HG03139 (cell line): ENCODE results near the gene RBM43.

Experiments
- ATAC-seq: cut with Tn5 transposase; IDR thresholded peaks from one replicate; pipeline ENCODE4 v1.9.1; 2021; ENCODE audit not compliant: unreplicated experiment

Gene RBM43

GRCh38 chr2:151230627-151231140 is 31.0 kb downstream of the RBM43 start:
- ATAC-seq: no peak

GRCh38 chr2:151228847-151229512 is 32.7 kb downstream of the RBM43 start:
- ATAC-seq: no peak

- ATAC-seq: no peak
These were observed 44.3 kb downstream of the RBM43 start for GRCh38 chr2:151217343-151217742.

- no peak for ATAC-seq
These were observed 54.6 kb downstream of the RBM43 start for GRCh38 chr2:151207100-151207499.

- no peak for ATAC-seq
These were observed 55.2 kb downstream of the RBM43 start for GRCh38 chr2:151206446-151206968.

- no peak for ATAC-seq
These were observed 56.1 kb downstream of the RBM43 start for GRCh38 chr2:151205571-151205970.

- no peak for ATAC-seq
These were observed 56.9 kb downstream of the RBM43 start for GRCh38 chr2:151204756-151205155.

GRCh38 chr2:151200844-151201243 is 60.8 kb downstream of the RBM43 start:
- ATAC-seq: no peak

GRCh38 chr2:151200277-151200676 is 61.4 kb downstream of the RBM43 start:
- no peak for ATAC-seq

- ATAC-seq: no peak
These were observed 63.0 kb downstream of the RBM43 start for GRCh38 chr2:151198645-151199044.
